ENCODE results near the gene NTSR2. TPM values are rescaled to one million over a fixed set of nuclear protein-coding genes. Genes with fewer than 3 reads are reported as not detected.

Gene NTSR2
- total and polyA plus RNA-seq, 2 donors (not counting 3 experiments of a cell fraction or from before 2014, with no cell fraction given): not detected

GRCh38 chr2:11659115-11659475 is 10.9 kb downstream of the NTSR2 start:
- no peak for FAIRE-seq
- Histone ChIP-seq H3K9me3 (replicated peaks; ENCODE audit: control insufficient read depth, insufficient read depth, low read length) (no peaks in the 10 kb centered on the region), H3K9ac (replicated peaks; ENCODE audit: extremely low read depth, insufficient read depth, low read length) (no peak overlapping the region), H3K4me3 (replicated peaks in 1 of 3; ENCODE audit: insufficient read depth in 1 of 3, low read depth in 1 of 3, low read length in 3 of 3) (no peak overlapping the region), H3K27ac (ENCODE audit: insufficient read depth, low read depth, low read length) (no peak overlapping the region), H3K4me1 (ENCODE audit: control insufficient read depth, extremely low read depth, insufficient read depth, low read length) (no peaks in the 10 kb centered on the region), H2AFZ (ENCODE audit: low read depth, low read length) (no peak overlapping the region), H4K20me1 (replicated peaks; ENCODE audit: control insufficient read depth, extremely low read depth, insufficient read depth, low read length) (no peaks in the 10 kb centered on the region), H3K4me2 (ENCODE audit: insufficient read depth, low read length) (no peak overlapping the region), H3K27me3 (ENCODE audit: control insufficient read depth in 2 of 2, insufficient read depth in 2 of 2, low read length in 2 of 2) (no peaks in the 10 kb centered on the region), H3K9me1 (replicated peaks; ENCODE audit: control insufficient read depth, extremely low read depth, insufficient read depth, low read length) (no peaks in the 10 kb centered on the region), H3K79me2 (ENCODE audit: control insufficient read depth, insufficient read depth, low read length) (no peaks in the 10 kb centered on the region), H3K36me3 (ENCODE audit: control insufficient read depth in 2 of 2, extremely low read depth in 1 of 2, insufficient read depth in 2 of 2, low read length in 2 of 2) (no peaks in the 10 kb centered on the region)
- dilution Hi-C loops (cut with MboI; ENCODE audit: extremely low pct_ligation_motif_present, low sequenced_read_pairs): no loop called here
- no peak for TF ChIP-seq GATA2 (IDR thresholded peaks at IDR 0.05; ENCODE audit: insufficient read depth, insufficient read length, low read depth, low read length)
- no peak for TF ChIP-seq FOS (IDR thresholded peaks at IDR 0.05; ENCODE audit: borderline replicate concordance, insufficient read depth, low read length)
- TF ChIP-seq POLR2A (IDR thresholded peaks at IDR 0.05; ENCODE audit: low read depth, low read length): no peak
- TF ChIP-seq JUN (IDR thresholded peaks at IDR 0.05; ENCODE audit: borderline replicate concordance, insufficient read depth, insufficient read length, low read depth): no peak
- no peak for TF ChIP-seq EZH2 (IDR thresholded peaks at IDR 0.05; ENCODE audit: borderline replicate concordance, low read depth, low read length, severe bottlenecking)
- no peak for TF ChIP-seq MAX (IDR thresholded peaks at IDR 0.05; ENCODE audit: insufficient read depth, insufficient read length)
- TF ChIP-seq MYC (IDR thresholded peaks at IDR 0.05; ENCODE audit: low read depth, low read length): no peak
- BruUV-seq (replicated peaks): no TSS peak
- ChIA-PET POLR2A (no interaction called here), CTCF (interaction anchor here (0.6 kb wide), 1 partner anchor 25 kb away, joined by 3 read pairs; no protein-coding TSS in a partner anchor)
- intact Hi-C loops (cut with micrococcal nuclease): no loop called here
- no peak for DNase-seq (ENCODE audit: low read depth, low spot score)
